GM13976 (cell line): ENCODE data around the gene CHN2.

Experiments
- DNase-seq: peaks from one replicate; pipeline ENCODE4 v3.0.0; 2012; ENCODE audit warnings: low spot score
- CTCF ChIP-seq: IDR thresholded peaks from 2 replicates; pipeline ENCODE4 v1.5.1; 2012; ENCODE audit warnings: borderline replicate concordance, mild to moderate bottlenecking; ENCODE audit not compliant: insufficient read depth; ENCODE audit errors: extremely low read depth, missing control alignments, control extremely low read depth
- in situ Hi-C: fragments of 300-500 bp; cut with MboI; formaldehyde crosslinking; loops from one replicate; pipeline ENCODE4 v1.12.0; 2022; ENCODE audit warnings: low sequenced_read_pairs, mixed read lengths, inconsistent platforms; ENCODE audit not compliant: unreplicated experiment

The CHN2 gene

GRCh38 chr7:29352041-29352440, 157.5 kb downstream of the CHN2 start:
- in situ Hi-C loops: no loop called here
- DNase-seq: no peak

DNA sequence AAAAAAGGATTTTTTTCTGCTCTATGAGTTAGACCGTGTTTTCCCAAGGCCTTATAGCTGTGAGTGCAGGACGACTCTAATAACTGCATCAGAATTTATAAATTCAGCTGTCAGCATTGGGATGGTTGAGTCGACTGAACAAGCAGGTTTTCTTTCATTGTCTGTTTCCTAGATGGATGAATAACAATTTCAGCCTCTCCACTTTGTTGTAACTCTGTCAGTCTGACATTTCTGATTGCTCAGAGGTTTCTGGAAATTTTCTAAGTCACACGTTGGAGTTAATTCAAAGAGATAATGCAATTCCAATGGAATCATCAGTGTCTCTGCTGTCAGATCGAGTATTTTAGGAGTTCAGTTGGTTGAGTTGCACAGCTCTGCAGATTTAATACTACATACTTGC, 159.2 kb downstream of the CHN2 start:
- no peak for TF ChIP-seq CTCF
- no peak for DNase-seq
- in situ Hi-C loops: no loop called here

More at GRCh38 chr7:29352041-29352440, 157.5 kb downstream of the CHN2 start:
- no peak for TF ChIP-seq CTCF

GRCh38 chr7:29354340-29354739, 159.8 kb downstream of the CHN2 start:
- no peak for DNase-seq
- in situ Hi-C loops: no loop called here
- TF ChIP-seq CTCF: no peak

- no peak for TF ChIP-seq CTCF
- in situ Hi-C loops: no loop called here
- DNase-seq: no peak
These were observed 160.8 kb downstream of the CHN2 start for GRCh38 chr7:29355388-29355787.

DNA sequence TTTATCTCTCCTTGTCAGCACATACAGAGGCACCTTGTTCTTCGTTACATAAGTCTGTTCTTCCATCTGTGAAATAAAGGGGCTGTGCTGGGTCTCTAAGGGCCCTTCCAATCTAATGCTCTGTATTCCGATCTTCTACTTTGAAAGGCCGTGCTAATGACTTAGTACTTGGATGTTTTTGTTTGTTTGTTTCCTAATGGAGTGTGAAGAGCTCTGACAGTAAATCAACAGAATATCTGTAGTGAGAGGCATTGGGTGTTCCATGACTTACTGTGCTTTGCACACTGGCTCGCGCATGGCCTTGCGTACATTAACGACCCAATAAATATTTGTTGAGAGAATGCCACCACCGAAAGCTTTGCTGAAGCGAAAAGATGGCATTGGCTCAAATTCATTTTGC, 162.1 kb downstream of the CHN2 start:
- in situ Hi-C loops: no loop called here
- DNase-seq: no peak
- TF ChIP-seq CTCF: no peak

GRCh38 chr7:29359482-29360093, 165.0 kb downstream of the CHN2 start:
- DNase-seq: no peak
- no peak for TF ChIP-seq CTCF
- in situ Hi-C loops: no loop called here
